HCT116 (cell line): Measurements from ENCODE around the gene SCT. TPM values are rescaled to one million over a fixed set of nuclear protein-coding genes. Genes with fewer than 3 reads are reported as not detected.

ENCODE experiments used
- ATAC-seq: fragments of 200-7000 bp; cut with Tn5 transposase; 2 replicates; pipeline ENCODE4 v1.9.1; 2020; ENCODE audit warnings: mild to moderate bottlenecking, moderate library complexity
- BruUV-seq: library from RNA; stranded (reverse); fragments of 400-500 nt; replicated peaks from 2 replicates; lab custom pipeline; 2021; lab: Mats Ljungman, UMichigan
- CTCF ChIA-PET: fragments of 300-600 bp; sonication (Branson Sonifier 250); formaldehyde crosslinking; loops from one replicate; lab custom pipeline; 2021; ENCODE audit warnings: antibody characterized with exemption; lab: Charles Lee
- POLR2A ChIA-PET: fragments of 300-600, 350-600 bp; sonication (Branson Sonifier 250); formaldehyde crosslinking; loops from one replicate; lab custom pipeline; 2021; ENCODE audit warnings: antibody characterized with exemption; lab: Charles Lee
- RAD21 ChIA-PET, 2 experiments: fragments of 300-600 bp; sonication (Branson Sonifier 250); formaldehyde crosslinking; loops; one replicate each; lab custom pipeline; 2023; ENCODE audit warnings: low total read pairs in 2 of 2; ENCODE audit not compliant: uncharacterized antibody in 2 of 2, unreplicated experiment in 2 of 2, low non-redundant PET in 1 of 2; lab: Charles Lee
- DNase-seq: peaks from one replicate; pipeline ENCODE4 v3.0.0-alpha.2; 2010; ENCODE audit warnings: low read depth, low spot score
- H2AFZ ChIP-seq: fragments of 200-600 bp; shearing (Covaris generic), sonication (generic); 2 replicates; pipeline ENCODE4 v1.6.1; 2017; ENCODE audit warnings: low read depth, mixed run types, mixed read lengths, antibody characterized with exemption, low read length; ENCODE audit not compliant: poor library complexity, severe bottlenecking
- H3K27ac ChIP-seq: 2 replicates; pipeline ENCODE4 v1.5.1; 2012; ENCODE audit warnings: low read depth, low read length
- H3K27me3 ChIP-seq: fragments of 200-600 bp; sonication (generic); 2 replicates; pipeline ENCODE4 v1.6.1; 2016; ENCODE audit warnings: mixed run types, low read length, mixed read lengths; ENCODE audit not compliant: insufficient read depth
- H3K36me3 ChIP-seq, 2 experiments: fragments of 200-500 bp in 1 of 2; fragments of 200-600 bp in 1 of 2; sonication (Bioruptor generic) in 1 of 2; sonication (generic) in 1 of 2; 2 replicates each; pipeline versions ENCODE4 v1.5.1 to v1.6.1; 2014 to 2016; ENCODE audit warnings: low read length in 2 of 2, inconsistent platforms in 1 of 2, mixed read lengths in 1 of 2, mixed run types in 1 of 2; ENCODE audit not compliant: insufficient read depth in 2 of 2, control insufficient read depth in 1 of 2
- H3K4me1 ChIP-seq, 2 experiments: fragments of 200-600 bp in 1 of 2; sonication (generic) in 1 of 2; 2 replicates each; pipeline versions ENCODE4 v1.5.1 to v1.6.1; 2012 to 2017; ENCODE audit warnings: low read length in 2 of 2, inconsistent platforms in 1 of 2, mild to moderate bottlenecking in 1 of 2, mixed read lengths in 1 of 2, mixed run types in 1 of 2, moderate library complexity in 1 of 2; ENCODE audit not compliant: insufficient read depth in 2 of 2, control insufficient read depth in 1 of 2
- H3K4me2 ChIP-seq: fragments of 200-600 bp; sonication (generic); 2 replicates; pipeline ENCODE4 v1.6.1; 2017; ENCODE audit warnings: mixed run types, low read length, mixed read lengths
- H3K4me3 ChIP-seq, 2 experiments: fragments of 200-600 bp in 1 of 2; sonication (generic) in 1 of 2; replicated peaks in 1 of 2; 2 replicates each; pipeline ENCODE4 v1.5.1; 2011 to 2016; ENCODE audit warnings: low read length in 2 of 2, control low read depth in 1 of 2, low read depth in 1 of 2, mild to moderate bottlenecking in 1 of 2, mixed read lengths in 1 of 2, mixed run types in 1 of 2
- H3K79me2 ChIP-seq: fragments of 200-600 bp; sonication (generic); 2 replicates; pipeline ENCODE4 v1.6.1; 2017; ENCODE audit warnings: mild to moderate bottlenecking, mixed run types, low read length, moderate library complexity, mixed read lengths; ENCODE audit not compliant: insufficient read depth
- H3K9ac ChIP-seq: fragments of 200-600 bp; sonication (generic); 2 replicates; pipeline ENCODE4 v1.6.1; 2016; ENCODE audit warnings: low read length, mixed read lengths
- H3K9me2 ChIP-seq: fragments of 200-600 bp; sonication (generic), shearing (Covaris generic); 2 replicates; pipeline ENCODE4 v1.6.1; 2017; ENCODE audit warnings: mixed run types, mild to moderate bottlenecking, moderate library complexity; ENCODE audit not compliant: insufficient read depth
- H3K9me3 ChIP-seq, 2 experiments: fragments of 200-500 bp in 1 of 2; fragments of 200-600 bp in 1 of 2; sonication (Bioruptor generic) in 1 of 2; sonication (generic) in 1 of 2; 2 replicates each; pipeline ENCODE4 v1.6.1; 2014 to 2017; ENCODE audit warnings: low read length in 2 of 2, mixed read lengths in 2 of 2, inconsistent platforms in 1 of 2, low read depth in 1 of 2, mild to moderate bottlenecking in 1 of 2, mixed run types in 1 of 2, moderate library complexity in 1 of 2; ENCODE audit not compliant: control insufficient read depth in 1 of 2, insufficient read depth in 1 of 2
- H4K20me1 ChIP-seq: fragments of 200-600 bp; sonication (generic), shearing (Covaris generic); 2 replicates; pipeline ENCODE4 v1.6.1; 2017; ENCODE audit warnings: mixed run types, mild to moderate bottlenecking, moderate library complexity; ENCODE audit not compliant: insufficient read depth
- CEBPB ChIP-seq: IDR thresholded peaks from 2 replicates; pipeline ENCODE4 v1.6.1; 2012; ENCODE audit warnings: low read depth
- ELF1 ChIP-seq: IDR thresholded peaks from 2 replicates; pipeline ENCODE4 v1.6.1; 2012; ENCODE audit warnings: low read depth, borderline replicate concordance
- EZH2phosphoT487 ChIP-seq: fragments of 200-600 bp; IDR thresholded peaks from 2 replicates; pipeline ENCODE4 v1.6.1; 2018; ENCODE audit warnings: antibody characterized with exemption, borderline replicate concordance
- FOSL1 ChIP-seq: IDR thresholded peaks from 2 replicates; pipeline ENCODE4 v1.6.1; 2012; ENCODE audit warnings: low read depth
- JUND ChIP-seq: IDR thresholded peaks from 2 replicates; pipeline ENCODE4 v1.6.1; 2012
- POLR2A ChIP-seq: IDR thresholded peaks from 2 replicates; pipeline ENCODE4 v1.7.0; 2011; ENCODE audit warnings: borderline replicate concordance; ENCODE audit not compliant: insufficient read depth, insufficient read length; ENCODE audit errors: extremely low read depth
- POLR2AphosphoS5 ChIP-seq: IDR thresholded peaks from 2 replicates; pipeline ENCODE4 v1.6.1; 2011; ENCODE audit warnings: mild to moderate bottlenecking, low read depth, low read length, moderate library complexity
- SIN3A ChIP-seq: IDR thresholded peaks from 2 replicates; pipeline ENCODE4 v1.6.1; 2012; ENCODE audit warnings: low read depth
- SP1 ChIP-seq: IDR thresholded peaks from 2 replicates; pipeline ENCODE4 v1.6.1; 2012; ENCODE audit warnings: low read depth
- TCF7L2 ChIP-seq: IDR thresholded peaks from 2 replicates; pipeline ENCODE4 v1.7.0; 2011; ENCODE audit warnings: borderline replicate concordance, inconsistent platforms; ENCODE audit not compliant: insufficient read depth, insufficient read length; ENCODE audit errors: extremely low read depth
- YY1 ChIP-seq: IDR thresholded peaks from 2 replicates; pipeline ENCODE4 v1.6.1; 2011; ENCODE audit warnings: low read length, low read depth, moderate library complexity, mild to moderate bottlenecking; ENCODE audit not compliant: insufficient replicate concordance; ENCODE audit errors: extremely low read depth
- ZNF274 ChIP-seq: fragments of 200-500 bp; sonication (Bioruptor generic); IDR thresholded peaks from 2 replicates; pipeline ENCODE4 v1.6.1; 2014; ENCODE audit warnings: mild to moderate bottlenecking, low read depth, low read length, inconsistent platforms
- intact Hi-C: fragments of 100-400 bp; cut with micrococcal nuclease; formaldehyde crosslinking; loops from 2 replicates; pipeline ENCODE4 v1.10.0; 2022
- total RNA-seq: library from RNA; stranded (reverse); gene quantifications from one replicate; pipeline ENCODE4 v1.2.1, GENCODE V29; 2021; ENCODE audit not compliant: unreplicated experiment
- TF ChIP-seq, protein P1 (sequence below): IDR thresholded peaks from 2 replicates; pipeline ENCODE4 v1.6.1; 2012; ENCODE audit warnings: low read depth
- TF ChIP-seq, protein P2 (sequence below), 3 experiments: fragments of 200-600 bp in 1 of 3; sonication (generic) in 1 of 3; IDR thresholded peaks in 2 of 3; conservative IDR thresholded peaks in 1 of 3; 2 replicates each; pipeline ENCODE4 v1.5.1; 2012 to 2017; ENCODE audit warnings: low read depth in 2 of 3, low read length in 2 of 3, antibody characterized with exemption in 1 of 3, borderline replicate concordance in 1 of 3, control low read depth in 1 of 3, mild to moderate bottlenecking in 1 of 3, mixed read lengths in 1 of 3, mixed run types in 1 of 3, moderate library complexity in 1 of 3; ENCODE audit not compliant: insufficient read depth in 1 of 3
- TF ChIP-seq, protein P3 (sequence below): IDR thresholded peaks from 2 replicates; pipeline ENCODE4 v1.6.1; 2011; ENCODE audit warnings: mild to moderate bottlenecking, low read length, moderate library complexity; ENCODE audit not compliant: insufficient replicate concordance; ENCODE audit errors: extremely low read depth

Gene SCT
- total RNA-seq, 1 experiment from 2014 or later = not detected

DNA sequence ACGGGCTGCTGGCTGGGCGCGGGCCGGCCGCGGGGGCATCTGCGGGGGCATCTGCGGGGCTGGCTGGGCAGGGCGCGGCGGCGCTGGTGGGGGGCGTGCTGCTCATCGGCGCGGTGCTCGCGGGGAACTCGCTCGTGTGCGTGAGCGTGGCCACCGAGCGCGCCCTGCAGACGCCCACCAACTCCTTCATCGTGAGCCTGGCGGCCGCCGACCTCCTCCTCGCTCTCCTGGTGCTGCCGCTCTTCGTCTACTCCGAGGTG lies 10.3 kb upstream of the SCT start:
- intact Hi-C loops = no loop called here
- no peak overlapping the region for H3K27ac ChIP-seq
- H2AFZ ChIP-seq = no peak overlapping the region
- H3K36me3 ChIP-seq = no peaks in the 10 kb centered on the region; a peak in 1 of 4 replicates
- ChIA-PET POLR2A (no interaction called here), RAD21 (no interaction called here), CTCF (no interaction called here)
- TF ChIP-seq, protein P1, sequence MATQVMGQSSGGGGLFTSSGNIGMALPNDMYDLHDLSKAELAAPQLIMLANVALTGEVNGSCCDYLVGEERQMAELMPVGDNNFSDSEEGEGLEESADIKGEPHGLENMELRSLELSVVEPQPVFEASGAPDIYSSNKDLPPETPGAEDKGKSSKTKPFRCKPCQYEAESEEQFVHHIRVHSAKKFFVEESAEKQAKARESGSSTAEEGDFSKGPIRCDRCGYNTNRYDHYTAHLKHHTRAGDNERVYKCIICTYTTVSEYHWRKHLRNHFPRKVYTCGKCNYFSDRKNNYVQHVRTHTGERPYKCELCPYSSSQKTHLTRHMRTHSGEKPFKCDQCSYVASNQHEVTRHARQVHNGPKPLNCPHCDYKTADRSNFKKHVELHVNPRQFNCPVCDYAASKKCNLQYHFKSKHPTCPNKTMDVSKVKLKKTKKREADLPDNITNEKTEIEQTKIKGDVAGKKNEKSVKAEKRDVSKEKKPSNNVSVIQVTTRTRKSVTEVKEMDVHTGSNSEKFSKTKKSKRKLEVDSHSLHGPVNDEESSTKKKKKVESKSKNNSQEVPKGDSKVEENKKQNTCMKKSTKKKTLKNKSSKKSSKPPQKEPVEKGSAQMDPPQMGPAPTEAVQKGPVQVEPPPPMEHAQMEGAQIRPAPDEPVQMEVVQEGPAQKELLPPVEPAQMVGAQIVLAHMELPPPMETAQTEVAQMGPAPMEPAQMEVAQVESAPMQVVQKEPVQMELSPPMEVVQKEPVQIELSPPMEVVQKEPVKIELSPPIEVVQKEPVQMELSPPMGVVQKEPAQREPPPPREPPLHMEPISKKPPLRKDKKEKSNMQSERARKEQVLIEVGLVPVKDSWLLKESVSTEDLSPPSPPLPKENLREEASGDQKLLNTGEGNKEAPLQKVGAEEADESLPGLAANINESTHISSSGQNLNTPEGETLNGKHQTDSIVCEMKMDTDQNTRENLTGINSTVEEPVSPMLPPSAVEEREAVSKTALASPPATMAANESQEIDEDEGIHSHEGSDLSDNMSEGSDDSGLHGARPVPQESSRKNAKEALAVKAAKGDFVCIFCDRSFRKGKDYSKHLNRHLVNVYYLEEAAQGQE = no peak
- TF ChIP-seq, protein P2, sequence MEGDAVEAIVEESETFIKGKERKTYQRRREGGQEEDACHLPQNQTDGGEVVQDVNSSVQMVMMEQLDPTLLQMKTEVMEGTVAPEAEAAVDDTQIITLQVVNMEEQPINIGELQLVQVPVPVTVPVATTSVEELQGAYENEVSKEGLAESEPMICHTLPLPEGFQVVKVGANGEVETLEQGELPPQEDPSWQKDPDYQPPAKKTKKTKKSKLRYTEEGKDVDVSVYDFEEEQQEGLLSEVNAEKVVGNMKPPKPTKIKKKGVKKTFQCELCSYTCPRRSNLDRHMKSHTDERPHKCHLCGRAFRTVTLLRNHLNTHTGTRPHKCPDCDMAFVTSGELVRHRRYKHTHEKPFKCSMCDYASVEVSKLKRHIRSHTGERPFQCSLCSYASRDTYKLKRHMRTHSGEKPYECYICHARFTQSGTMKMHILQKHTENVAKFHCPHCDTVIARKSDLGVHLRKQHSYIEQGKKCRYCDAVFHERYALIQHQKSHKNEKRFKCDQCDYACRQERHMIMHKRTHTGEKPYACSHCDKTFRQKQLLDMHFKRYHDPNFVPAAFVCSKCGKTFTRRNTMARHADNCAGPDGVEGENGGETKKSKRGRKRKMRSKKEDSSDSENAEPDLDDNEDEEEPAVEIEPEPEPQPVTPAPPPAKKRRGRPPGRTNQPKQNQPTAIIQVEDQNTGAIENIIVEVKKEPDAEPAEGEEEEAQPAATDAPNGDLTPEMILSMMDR (IDR thresholded peaks at IDR 0.05 in 2 of 3, conservative IDR thresholded peaks at IDR 0.05 in 1 of 3; ENCODE audit: borderline replicate concordance in 1 of 3, insufficient read depth in 1 of 3, low read depth in 2 of 3, low read length in 2 of 3) = no peak
- TF ChIP-seq ELF1 (no peak), SP1 (no peak), JUND (no peak), POLR2AphosphoS5 (no peak), CEBPB (no peak), ZNF274 (no peak), EZH2phosphoT487 (no peak), POLR2A (no peak), YY1 (no peak), SIN3A (no peak), TCF7L2 (no peak), FOSL1 (no peak)
- TF ChIP-seq, protein P3, sequence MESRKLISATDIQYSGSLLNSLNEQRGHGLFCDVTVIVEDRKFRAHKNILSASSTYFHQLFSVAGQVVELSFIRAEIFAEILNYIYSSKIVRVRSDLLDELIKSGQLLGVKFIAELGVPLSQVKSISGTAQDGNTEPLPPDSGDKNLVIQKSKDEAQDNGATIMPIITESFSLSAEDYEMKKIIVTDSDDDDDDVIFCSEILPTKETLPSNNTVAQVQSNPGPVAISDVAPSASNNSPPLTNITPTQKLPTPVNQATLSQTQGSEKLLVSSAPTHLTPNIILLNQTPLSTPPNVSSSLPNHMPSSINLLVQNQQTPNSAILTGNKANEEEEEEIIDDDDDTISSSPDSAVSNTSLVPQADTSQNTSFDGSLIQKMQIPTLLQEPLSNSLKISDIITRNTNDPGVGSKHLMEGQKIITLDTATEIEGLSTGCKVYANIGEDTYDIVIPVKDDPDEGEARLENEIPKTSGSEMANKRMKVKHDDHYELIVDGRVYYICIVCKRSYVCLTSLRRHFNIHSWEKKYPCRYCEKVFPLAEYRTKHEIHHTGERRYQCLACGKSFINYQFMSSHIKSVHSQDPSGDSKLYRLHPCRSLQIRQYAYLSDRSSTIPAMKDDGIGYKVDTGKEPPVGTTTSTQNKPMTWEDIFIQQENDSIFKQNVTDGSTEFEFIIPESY = no peak
- no peaks in the 10 kb centered on the region for H3K79me2 ChIP-seq
- no TSS peak for BruUV-seq
- no peaks in the 10 kb centered on the region for H3K27me3 ChIP-seq
- H3K4me1 ChIP-seq = no peaks in the 10 kb centered on the region
- no peaks in the 10 kb centered on the region for H3K9me2 ChIP-seq
- DNase-seq (no peak), ATAC-seq (no peak)
- no peaks in the 10 kb centered on the region for H3K9me3 ChIP-seq
- no peaks in the 10 kb centered on the region for H4K20me1 ChIP-seq
- no peak overlapping the region for H3K4me3 ChIP-seq
- no peak overlapping the region for H3K9ac ChIP-seq
- no peak overlapping the region for H3K4me2 ChIP-seq
